ENCODE measurements around the gene PPIL3.

GRCh38 chr2:200845669-200846325 is 43.1 kb downstream of the PPIL3 start:
- TF ChIP-seq CBX8 (IDR thresholded peaks at IDR 0.05; ENCODE audit: borderline replicate concordance, extremely low read depth, low read depth, low read length, poor library complexity, severe bottlenecking): no peak
- no peak for TF ChIP-seq ZNF263 (CRISPR knock-in tag; IDR thresholded peaks at IDR 0.05; ENCODE audit: borderline replicate concordance)
- TF ChIP-seq MLX (CRISPR knock-in tag; conservative IDR thresholded peaks at IDR 0.05): no peak
- no peak for TF ChIP-seq CTCF (IDR thresholded peaks at IDR 0.05 in 2 of 3, conservative IDR thresholded peaks at IDR 0.05 in 1 of 3; ENCODE audit: insufficient read depth in 2 of 3, low read depth in 1 of 3, low read length in 3 of 3)
- no peak for TF ChIP-seq JUN (IDR thresholded peaks at IDR 0.05; ENCODE audit: borderline replicate concordance, low read depth, low read length)
- TF ChIP-seq JUN (CRISPR knock-in tag; IDR thresholded peaks at IDR 0.05; ENCODE audit: borderline replicate concordance): no peak
- no peak for TF ChIP-seq CHD4 (IDR thresholded peaks at IDR 0.05; ENCODE audit: insufficient read depth, insufficient replicate concordance, low read depth, low read length, poor library complexity, severe bottlenecking)
- TF ChIP-seq EHMT2 (IDR thresholded peaks at IDR 0.05): no peak
- TF ChIP-seq ZNF232 (CRISPR knock-in tag; IDR thresholded peaks at IDR 0.05): no peak
- TF ChIP-seq GABPA (tag; conservative IDR thresholded peaks at IDR 0.05; ENCODE audit: low read depth): no peak
- no peak for TF ChIP-seq ARHGAP35 (IDR thresholded peaks at IDR 0.05; ENCODE audit: partially characterized antibody)
- TF ChIP-seq MED1 (CRISPR knock-in tag; IDR thresholded peaks at IDR 0.05; ENCODE audit: borderline replicate concordance): no peak
